PFSK-1 (cell line): ENCODE data around the gene TGFBR1.

Source experiments
- SIN3A ChIP-seq: IDR thresholded peaks from 2 replicates; pipeline ENCODE4 v1.6.1; 2012; ENCODE audit warnings: mild to moderate bottlenecking, low read length, moderate library complexity, borderline replicate concordance; ENCODE audit not compliant: insufficient read depth
- TAF1 ChIP-seq: IDR thresholded peaks from 2 replicates; pipeline ENCODE4 v1.6.1; 2012; ENCODE audit warnings: low read length, control low read depth, borderline replicate concordance; ENCODE audit not compliant: insufficient read depth
- TF ChIP-seq, protein P1 (sequence below), 2 experiments: IDR thresholded peaks; 2 replicates each; pipeline versions ENCODE4 v1.6.1 to v1.8.0; 2011 to 2012; ENCODE audit warnings: low read depth in 2 of 2, low read length in 2 of 2, control low read depth in 1 of 2, inconsistent platforms in 1 of 2, mild to moderate bottlenecking in 1 of 2, moderate library complexity in 1 of 2; ENCODE audit not compliant: insufficient read depth in 1 of 2

DNA sequence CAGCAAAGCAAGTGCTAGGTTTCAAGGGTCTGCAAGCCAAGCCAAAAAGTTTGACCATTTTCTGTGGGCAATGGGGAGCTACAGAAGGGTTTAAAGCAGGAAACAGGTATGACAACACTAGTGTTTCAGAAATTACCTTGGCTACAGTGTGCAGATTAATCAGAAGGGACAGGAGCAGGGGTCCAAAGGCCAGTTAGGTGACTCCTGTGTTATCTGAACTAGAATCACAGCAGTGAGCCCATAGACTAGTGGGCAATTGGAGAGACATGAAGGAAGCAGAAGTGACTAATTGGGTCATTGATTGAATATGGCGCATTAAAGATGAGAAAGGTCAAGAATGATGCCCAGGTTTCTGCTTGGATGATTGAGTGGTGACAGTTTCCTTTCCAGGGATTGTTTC is 41.4 kb upstream of the TGFBR1 start:
- TF ChIP-seq, protein P1, sequence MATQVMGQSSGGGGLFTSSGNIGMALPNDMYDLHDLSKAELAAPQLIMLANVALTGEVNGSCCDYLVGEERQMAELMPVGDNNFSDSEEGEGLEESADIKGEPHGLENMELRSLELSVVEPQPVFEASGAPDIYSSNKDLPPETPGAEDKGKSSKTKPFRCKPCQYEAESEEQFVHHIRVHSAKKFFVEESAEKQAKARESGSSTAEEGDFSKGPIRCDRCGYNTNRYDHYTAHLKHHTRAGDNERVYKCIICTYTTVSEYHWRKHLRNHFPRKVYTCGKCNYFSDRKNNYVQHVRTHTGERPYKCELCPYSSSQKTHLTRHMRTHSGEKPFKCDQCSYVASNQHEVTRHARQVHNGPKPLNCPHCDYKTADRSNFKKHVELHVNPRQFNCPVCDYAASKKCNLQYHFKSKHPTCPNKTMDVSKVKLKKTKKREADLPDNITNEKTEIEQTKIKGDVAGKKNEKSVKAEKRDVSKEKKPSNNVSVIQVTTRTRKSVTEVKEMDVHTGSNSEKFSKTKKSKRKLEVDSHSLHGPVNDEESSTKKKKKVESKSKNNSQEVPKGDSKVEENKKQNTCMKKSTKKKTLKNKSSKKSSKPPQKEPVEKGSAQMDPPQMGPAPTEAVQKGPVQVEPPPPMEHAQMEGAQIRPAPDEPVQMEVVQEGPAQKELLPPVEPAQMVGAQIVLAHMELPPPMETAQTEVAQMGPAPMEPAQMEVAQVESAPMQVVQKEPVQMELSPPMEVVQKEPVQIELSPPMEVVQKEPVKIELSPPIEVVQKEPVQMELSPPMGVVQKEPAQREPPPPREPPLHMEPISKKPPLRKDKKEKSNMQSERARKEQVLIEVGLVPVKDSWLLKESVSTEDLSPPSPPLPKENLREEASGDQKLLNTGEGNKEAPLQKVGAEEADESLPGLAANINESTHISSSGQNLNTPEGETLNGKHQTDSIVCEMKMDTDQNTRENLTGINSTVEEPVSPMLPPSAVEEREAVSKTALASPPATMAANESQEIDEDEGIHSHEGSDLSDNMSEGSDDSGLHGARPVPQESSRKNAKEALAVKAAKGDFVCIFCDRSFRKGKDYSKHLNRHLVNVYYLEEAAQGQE (IDR thresholded peaks at IDR 0.05; ENCODE audit: insufficient read depth in 1 of 2, low read depth in 2 of 2, low read length in 2 of 2) = no peak
- TF ChIP-seq SIN3A (no peak), TAF1 (no peak)
